Activated T-cell treated with anti-CD3 and anti-CD28 coated beads, Interleukin-2, amount 50 U/mL, for 4 hours (primary cell): ENCODE results near the gene STK4. TPM values are rescaled to one million over a fixed set of nuclear protein-coding genes. Genes with fewer than 3 reads are reported as not detected.

Source experiments
- ATAC-seq, 2 donors: fragments of 200-7000 bp; cut with Tn5 transposase; one replicate each; pipeline ENCODE4 v1.10.0; 2021
- DNase-seq: peaks from one replicate; pipeline ENCODE4 v3.0.0-alpha.2; 2020
- H3K27me3 Mint-ChIP-seq: one replicate; pipeline ENCODE4 v1.8.0; 2021; ENCODE audit warnings: low read depth, mixed read lengths
- H3K36me3 Mint-ChIP-seq: one replicate; pipeline ENCODE4 v1.8.0; 2022; ENCODE audit warnings: mixed read lengths; ENCODE audit not compliant: insufficient read depth
- H3K4me1 Mint-ChIP-seq: one replicate; pipeline ENCODE4 v1.8.0; 2021; ENCODE audit warnings: low read depth, mixed read lengths
- H3K4me3 Mint-ChIP-seq: one replicate; pipeline ENCODE4 v1.8.0; 2021; ENCODE audit warnings: mild to moderate bottlenecking, moderate library complexity, mixed read lengths
- H3K9me3 Mint-ChIP-seq: one replicate; pipeline ENCODE4 v1.8.0; 2021; ENCODE audit warnings: mixed read lengths
- total RNA-seq, 3 donors: library from RNA; stranded (reverse); gene quantifications; one replicate each; pipeline ENCODE4 v1.2.1, GENCODE V29; 2021

The STK4 gene
- total RNA-seq, 3 donors from 2014 or later: 134 to 157 (median 149) TPM

DNA sequence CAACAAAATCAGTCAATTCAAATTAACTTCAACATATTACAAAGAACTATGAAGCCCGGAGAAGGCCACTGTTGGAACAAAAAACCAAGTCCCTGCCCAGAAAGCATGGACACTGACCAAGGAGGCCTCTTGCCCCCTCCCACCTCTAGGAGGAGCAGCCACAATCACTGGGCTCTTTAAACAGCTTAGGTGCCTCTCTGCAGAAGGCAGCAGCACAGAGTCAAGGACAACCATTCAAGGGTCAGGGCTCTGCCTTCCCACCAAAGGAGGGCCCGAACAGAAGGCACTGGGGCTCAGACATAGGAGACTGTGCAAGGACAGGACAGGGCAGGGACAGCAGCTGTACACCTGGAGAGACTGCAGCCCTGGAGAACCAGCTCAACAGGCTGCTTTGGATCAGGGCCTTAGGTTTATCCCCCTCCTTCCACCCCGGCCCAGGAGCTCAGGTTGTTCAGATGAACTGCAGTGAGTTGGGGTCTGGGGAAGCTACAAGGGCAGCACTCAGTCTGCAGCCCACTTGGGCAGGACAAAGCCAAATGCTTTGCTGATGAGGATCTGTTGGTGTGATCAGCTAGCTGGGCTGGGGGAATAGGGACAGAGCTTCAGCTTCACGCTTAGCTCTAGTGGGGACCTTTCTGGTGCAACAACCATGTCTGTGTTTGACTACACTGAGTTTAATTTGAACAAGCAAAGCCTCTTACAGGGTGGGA, 23.9 kb upstream of the STK4 start:
- DNase-seq (no peak), ATAC-seq (peak in 1 of 2 donors; percentile 6)
- H3K9me3 Mint-ChIP-seq: no peaks in the 10 kb centered on the region
- no peaks in the 10 kb centered on the region for H3K27me3 Mint-ChIP-seq
- H3K4me1 Mint-ChIP-seq: peaks cover 6% of the 10 kb centered on the region
- no peak overlapping the region for H3K4me3 Mint-ChIP-seq
- peaks cover 56% of the 10 kb centered on the region for H3K36me3 Mint-ChIP-seq

DNA sequence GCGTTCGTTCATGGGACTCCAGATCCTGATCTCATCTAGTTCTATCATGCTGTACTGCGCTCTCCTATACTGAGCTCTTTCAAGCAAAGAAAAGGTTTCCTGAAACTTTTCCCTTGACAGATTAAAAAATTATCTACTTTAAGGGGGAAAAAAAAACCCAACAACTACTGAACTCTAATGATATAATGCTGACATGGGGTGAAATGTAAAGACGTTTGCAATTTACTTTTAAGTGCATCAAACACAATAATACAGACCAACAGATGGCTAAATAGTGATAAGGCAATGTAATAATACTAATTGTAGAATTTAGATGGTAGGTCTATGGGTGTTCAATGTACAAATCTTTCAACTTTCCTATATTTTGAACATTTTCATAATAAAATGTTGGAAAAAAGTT, 22.5 kb upstream of the STK4 start:
- ATAC-seq: no peak
- Mint-ChIP-seq H3K27me3 (no peaks in the 10 kb centered on the region), H3K36me3 (peaks cover 63% of the 10 kb centered on the region), H3K4me3 (no peak overlapping the region), H3K9me3 (no peaks in the 10 kb centered on the region), H3K4me1 (peaks cover 6% of the 10 kb centered on the region)
- no peak for DNase-seq

DNA sequence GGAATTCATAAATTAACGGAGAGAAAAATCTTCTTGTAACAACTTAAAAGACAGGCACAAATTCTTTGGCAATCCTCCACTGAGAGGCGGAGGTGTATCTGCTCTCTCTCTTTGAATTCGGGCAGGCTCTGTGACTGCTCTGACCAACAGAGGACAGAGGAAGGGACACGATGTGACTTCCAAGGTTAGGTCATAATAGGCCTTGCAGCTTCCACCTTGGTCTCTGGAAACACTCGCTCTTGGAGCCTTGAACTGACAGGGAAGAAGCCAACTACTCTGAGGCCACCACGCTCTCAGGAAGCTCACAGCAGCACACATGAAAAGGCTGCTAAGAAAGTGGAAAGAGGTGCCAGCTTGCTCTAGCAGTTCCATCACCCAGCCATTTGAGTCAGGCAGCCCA, 21.1 kb upstream of the STK4 start:
- DNase-seq (no peak), ATAC-seq (no peak)
- H3K4me1 Mint-ChIP-seq: peaks cover 9% of the 10 kb centered on the region
- peaks cover 69% of the 10 kb centered on the region for H3K36me3 Mint-ChIP-seq
- H3K27me3 Mint-ChIP-seq: no peaks in the 10 kb centered on the region
- no peaks in the 10 kb centered on the region for H3K9me3 Mint-ChIP-seq
- no peak overlapping the region for H3K4me3 Mint-ChIP-seq

DNA sequence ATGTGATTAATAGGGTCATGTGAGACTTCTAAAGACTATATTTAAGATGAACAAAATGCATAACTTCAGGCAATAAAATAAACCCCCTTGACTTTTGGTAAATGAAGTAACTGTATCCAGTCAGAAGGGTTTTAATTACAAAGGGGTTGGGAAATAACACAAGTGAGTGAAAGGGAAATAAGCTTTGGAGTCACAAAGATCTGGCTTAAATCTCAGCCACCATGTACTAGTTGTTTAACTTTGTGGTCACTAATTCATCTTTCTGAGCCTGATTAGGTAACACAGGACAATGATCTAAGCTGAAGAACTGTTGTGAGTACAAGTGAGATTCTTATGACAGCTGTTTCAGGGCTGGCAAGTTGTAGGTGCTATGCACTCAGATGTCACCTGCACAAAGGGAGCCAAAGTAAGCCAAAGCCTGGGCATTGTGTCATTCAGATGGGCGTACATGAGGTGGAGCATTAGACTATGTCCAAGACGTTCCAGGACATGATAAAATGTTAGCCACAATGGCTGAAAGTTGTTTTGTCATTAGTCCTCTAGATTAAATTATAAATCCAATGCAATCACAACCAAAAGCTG, 19.9 kb upstream of the STK4 start:
- DNase-seq: no peak
- ATAC-seq: no peak
- H3K4me1 Mint-ChIP-seq: peaks cover 6% of the 10 kb centered on the region
- H3K4me3 Mint-ChIP-seq: no peak overlapping the region
- no peaks in the 10 kb centered on the region for H3K27me3 Mint-ChIP-seq
- no peaks in the 10 kb centered on the region for H3K9me3 Mint-ChIP-seq
- peaks cover 72% of the 10 kb centered on the region for H3K36me3 Mint-ChIP-seq

- Mint-ChIP-seq H3K9me3 (no peaks in the 10 kb centered on the region), H3K4me1 (peaks cover 13% of the 10 kb centered on the region), H3K27me3 (no peaks in the 10 kb centered on the region), H3K4me3 (no peak overlapping the region), H3K36me3 (peaks cover 73% of the 10 kb centered on the region)
- no peak for DNase-seq
- ATAC-seq: no peak
These were observed 18.2 kb upstream of the STK4 start for GRCh38 chr20:44948107-44948506.

DNA sequence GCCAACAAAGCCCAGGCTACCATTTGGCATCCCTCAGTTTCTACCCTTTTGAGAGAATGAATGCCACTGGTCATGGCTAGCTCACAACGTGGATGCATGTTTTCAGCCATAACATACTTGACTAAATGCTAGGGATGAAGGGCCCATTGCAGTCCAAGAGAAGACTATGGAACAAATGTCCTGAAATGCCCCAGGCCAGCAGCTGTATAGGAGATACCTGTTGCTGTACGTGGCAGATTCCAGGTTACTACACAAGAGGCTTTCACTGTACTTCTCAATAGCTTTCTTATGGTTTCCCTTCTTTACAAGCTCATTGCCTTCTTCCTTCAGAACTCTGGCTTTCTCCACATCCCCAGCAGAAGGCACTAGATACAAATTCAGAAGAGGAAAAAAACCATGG, 17.8 kb upstream of the STK4 start:
- Mint-ChIP-seq H3K36me3 (peaks cover 77% of the 10 kb centered on the region), H3K4me1 (peaks cover 17% of the 10 kb centered on the region), H3K27me3 (no peaks in the 10 kb centered on the region), H3K9me3 (no peaks in the 10 kb centered on the region), H3K4me3 (no peak overlapping the region)
- no peak for ATAC-seq
- DNase-seq: no peak

DNA sequence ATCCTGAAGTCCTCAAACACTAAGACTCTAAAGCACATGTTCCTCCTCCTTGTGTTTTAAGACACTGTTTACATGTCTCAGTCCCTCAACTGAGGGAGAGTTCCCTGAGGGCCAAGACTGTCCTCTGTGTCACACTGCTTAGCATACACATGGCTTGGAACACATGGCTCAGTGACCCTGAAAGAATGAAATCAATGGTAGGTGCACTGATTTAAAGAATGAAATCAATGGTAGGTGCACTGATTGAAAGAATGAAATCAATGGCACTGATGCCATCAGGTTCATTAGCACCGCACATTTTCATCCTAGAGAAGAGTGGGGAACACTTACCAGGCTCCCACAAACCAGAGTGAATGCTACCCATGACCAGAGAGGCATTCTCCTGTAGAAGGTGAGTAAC, 15.9 kb upstream of the STK4 start:
- H3K27me3 Mint-ChIP-seq: no peaks in the 10 kb centered on the region
- H3K36me3 Mint-ChIP-seq: peaks cover 78% of the 10 kb centered on the region
- no peaks in the 10 kb centered on the region for H3K9me3 Mint-ChIP-seq
- no peak overlapping the region for H3K4me3 Mint-ChIP-seq
- ATAC-seq (no peak), DNase-seq (no peak)
- peaks cover 21% of the 10 kb centered on the region for H3K4me1 Mint-ChIP-seq

DNA sequence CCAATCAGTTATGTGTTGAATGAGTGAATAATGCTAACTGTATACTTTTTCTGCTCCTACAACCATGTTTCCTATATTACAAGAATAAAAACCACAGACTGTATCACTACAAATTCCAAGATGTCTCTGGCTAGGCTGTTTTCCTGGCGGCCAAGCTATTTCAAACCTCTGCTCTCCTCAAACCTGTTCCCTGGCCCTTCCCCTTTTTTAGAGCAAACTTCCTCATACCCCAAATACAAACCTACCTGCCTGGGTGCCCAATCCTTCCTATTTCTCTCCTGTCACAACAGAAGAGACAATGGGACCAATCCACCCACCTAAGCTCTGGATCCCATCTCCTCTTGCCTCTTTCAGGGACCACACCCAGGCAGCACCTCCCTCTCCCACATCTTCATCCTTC, 13.6 kb upstream of the STK4 start:
- no peak for DNase-seq
- Mint-ChIP-seq H3K4me3 (no peak overlapping the region), H3K4me1 (peaks cover 35% of the 10 kb centered on the region), H3K27me3 (no peaks in the 10 kb centered on the region), H3K36me3 (peaks cover 79% of the 10 kb centered on the region), H3K9me3 (no peaks in the 10 kb centered on the region)
- no peak for ATAC-seq

DNA sequence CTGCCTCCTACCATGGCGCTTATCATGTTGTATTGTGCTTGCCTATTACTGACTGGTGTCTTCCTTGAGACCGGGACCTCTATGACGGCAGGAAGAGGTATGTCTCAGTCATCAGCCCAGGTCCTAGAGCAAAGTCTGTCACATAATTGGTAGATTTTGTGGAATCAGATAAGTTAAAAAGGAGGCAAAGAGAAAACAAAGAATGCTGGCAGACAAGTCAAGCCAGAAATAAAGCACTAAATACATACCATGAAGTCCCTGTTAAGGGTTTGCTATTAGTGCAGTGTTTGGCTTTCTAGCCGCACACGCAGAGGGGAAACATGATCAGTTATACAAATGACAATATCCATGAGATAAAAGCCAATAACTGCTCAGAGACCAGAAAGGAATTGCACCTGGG, 12.1 kb upstream of the STK4 start:
- H3K36me3 Mint-ChIP-seq: peaks cover 82% of the 10 kb centered on the region
- ATAC-seq: no peak
- no peak for DNase-seq
- H3K4me3 Mint-ChIP-seq: no peak overlapping the region
- no peaks in the 10 kb centered on the region for H3K9me3 Mint-ChIP-seq
- peaks cover 49% of the 10 kb centered on the region for H3K4me1 Mint-ChIP-seq
- H3K27me3 Mint-ChIP-seq: no peaks in the 10 kb centered on the region

DNA sequence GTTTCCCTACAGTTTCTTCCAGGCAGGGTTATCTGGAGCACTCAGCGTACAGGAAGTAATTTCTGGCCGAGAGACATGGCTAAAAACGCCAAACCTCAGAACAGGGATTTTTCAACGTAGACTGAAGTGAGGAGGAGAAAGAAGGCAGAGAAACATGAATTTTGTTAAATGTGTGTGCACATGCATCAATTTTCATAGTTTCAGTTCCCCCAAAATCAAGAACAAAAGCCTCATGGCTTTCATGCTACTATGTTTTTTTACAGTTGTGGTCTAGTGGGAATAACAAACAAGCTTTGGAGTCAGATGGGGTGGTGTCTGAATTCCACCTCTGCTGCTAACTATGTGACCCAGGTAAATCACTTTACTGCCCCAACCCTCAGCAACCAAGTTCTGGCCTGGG, 11.0 kb upstream of the STK4 start:
- peaks cover 73% of the 10 kb centered on the region for H3K36me3 Mint-ChIP-seq

GRCh38 chr20:44956410-44956809, 9.9 kb upstream of the STK4 start:
- Mint-ChIP-seq H3K4me3 (no peak overlapping the region), H3K36me3 (peaks cover 63% of the 10 kb centered on the region), H3K27me3 (no peaks in the 10 kb centered on the region), H3K4me1 (peaks cover 64% of the 10 kb centered on the region), H3K9me3 (no peaks in the 10 kb centered on the region)
- ATAC-seq (no peak), DNase-seq (no peak)

More for the DNA sequence above, 11.0 kb upstream of the STK4 start:
- Mint-ChIP-seq H3K4me1 (peaks cover 53% of the 10 kb centered on the region), H3K9me3 (no peaks in the 10 kb centered on the region), H3K4me3 (peak overlapping the region; percentile 17), H3K27me3 (no peaks in the 10 kb centered on the region)
- no peak for ATAC-seq
- no peak for DNase-seq

DNA sequence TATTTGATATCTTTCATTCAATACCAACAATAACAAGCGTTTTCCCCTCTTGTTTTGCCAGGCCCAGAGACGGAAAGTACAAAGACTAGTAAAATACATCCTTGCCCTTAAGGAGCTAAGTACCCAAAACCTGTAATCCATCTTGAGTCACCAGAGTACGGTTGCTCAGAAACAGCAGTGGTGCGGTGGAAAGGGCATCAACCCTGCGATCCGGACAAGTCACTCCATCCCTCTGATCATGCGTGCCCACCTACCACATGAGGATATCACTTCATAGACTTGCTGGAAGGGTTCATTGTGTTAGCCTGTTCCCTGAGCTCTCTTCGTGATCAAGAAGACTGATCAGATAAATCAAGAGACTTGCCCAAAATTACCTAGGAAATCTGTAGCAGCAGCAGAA, 8.0 kb upstream of the STK4 start:
- ATAC-seq (no peak), DNase-seq (no peak)
- Mint-ChIP-seq H3K9me3 (no peaks in the 10 kb centered on the region), H3K27me3 (no peaks in the 10 kb centered on the region), H3K4me3 (peak overlapping the region; percentile 98), H3K4me1 (peaks cover 69% of the 10 kb centered on the region), H3K36me3 (peaks cover 45% of the 10 kb centered on the region)

DNA sequence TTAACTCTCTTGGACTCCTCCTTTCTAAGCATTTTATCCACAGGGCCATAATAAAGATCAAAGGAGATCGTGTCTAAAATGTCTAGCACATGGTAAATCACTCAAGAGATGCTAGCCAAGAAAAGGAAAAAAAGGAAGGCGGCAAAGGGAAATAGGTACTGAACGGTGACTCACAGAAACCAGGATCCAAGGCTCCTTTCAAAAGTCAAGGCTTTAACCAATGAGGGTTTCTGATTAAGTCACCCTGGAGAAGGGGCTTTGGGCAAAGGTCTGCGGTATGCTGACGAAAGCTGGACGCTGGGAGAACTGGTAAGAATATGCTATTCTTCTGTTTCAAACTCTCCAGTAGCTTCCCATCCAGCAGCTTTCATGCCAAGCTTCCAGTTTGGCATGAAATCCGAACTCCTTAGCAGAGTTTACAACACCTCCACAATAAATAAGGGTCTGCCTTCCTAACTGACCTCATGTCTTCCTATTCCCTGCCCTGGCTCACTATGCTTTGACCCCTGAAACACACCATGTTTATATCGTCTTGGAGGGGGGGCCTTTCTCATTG, 7.2 kb upstream of the STK4 start:
- DNase-seq: no peak
- H3K27me3 Mint-ChIP-seq: no peaks in the 10 kb centered on the region
- peaks cover 69% of the 10 kb centered on the region for H3K4me1 Mint-ChIP-seq
- H3K36me3 Mint-ChIP-seq: peaks cover 36% of the 10 kb centered on the region
- H3K9me3 Mint-ChIP-seq: no peaks in the 10 kb centered on the region
- peak overlapping the region; percentile 98 for H3K4me3 Mint-ChIP-seq
- peak in 1 of 2 donors; percentile 8 for ATAC-seq

- peak; percentile 83 to 86 for ATAC-seq
- peak; percentile 75 for DNase-seq
- Mint-ChIP-seq H3K36me3 (peaks cover 32% of the 10 kb centered on the region), H3K27me3 (no peaks in the 10 kb centered on the region), H3K4me3 (peak overlapping the region; percentile 98), H3K4me1 (peaks cover 69% of the 10 kb centered on the region), H3K9me3 (no peaks in the 10 kb centered on the region)
These were observed 6.6 kb upstream of the STK4 start for GRCh38 chr20:44959638-44960102.
